ENCODE results near the gene GPR150.
"Not testable (repeated sequence)": the region's sequence is repeated elsewhere in the genome, so short reads cannot be mapped to it uniquely, and the experiment has no call there.

GPR150 gene

DNA sequence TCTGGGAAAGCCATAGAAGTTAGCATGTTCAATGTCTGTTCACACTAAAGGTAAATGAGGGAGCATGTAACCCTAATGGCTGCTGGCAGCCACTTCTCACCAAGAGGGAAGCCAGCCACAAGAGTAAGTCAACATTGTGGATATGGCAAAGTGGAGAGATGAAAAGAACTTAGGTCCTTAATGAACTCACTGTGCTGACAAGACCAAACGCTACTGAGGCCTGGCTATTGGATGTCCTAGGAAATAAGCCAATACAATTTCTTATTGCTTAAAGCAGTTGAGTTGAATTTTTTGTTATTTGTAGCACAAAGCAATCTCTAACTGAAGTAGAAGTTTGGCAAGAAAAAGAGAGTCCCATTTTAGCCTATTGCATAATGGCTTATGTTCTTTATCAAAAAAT lies 6.8 kb downstream of the GPR150 start:
- Histone ChIP-seq H3K9ac (ENCODE audit: low read depth, low read length) (no peak overlapping the region), H3K4me1 (ENCODE audit: insufficient read depth, low read length) (no peaks in the 10 kb centered on the region; the same call in 1 of the 2 replicates), H3K4me3 (ENCODE audit: low read length) (no peak overlapping the region), H3K9me3 (ENCODE audit: insufficient read depth, low read depth, low read length) (peaks cover 15% of the 10 kb centered on the region), H3K27me3 (ENCODE audit: insufficient read depth, low read length) (peaks cover 25% of the 10 kb centered on the region), H3K36me3 (ENCODE audit: insufficient read depth, low read depth, low read length) (no peaks in the 10 kb centered on the region), H3K27ac (ENCODE audit: low read length) (no peak overlapping the region)

DNA sequence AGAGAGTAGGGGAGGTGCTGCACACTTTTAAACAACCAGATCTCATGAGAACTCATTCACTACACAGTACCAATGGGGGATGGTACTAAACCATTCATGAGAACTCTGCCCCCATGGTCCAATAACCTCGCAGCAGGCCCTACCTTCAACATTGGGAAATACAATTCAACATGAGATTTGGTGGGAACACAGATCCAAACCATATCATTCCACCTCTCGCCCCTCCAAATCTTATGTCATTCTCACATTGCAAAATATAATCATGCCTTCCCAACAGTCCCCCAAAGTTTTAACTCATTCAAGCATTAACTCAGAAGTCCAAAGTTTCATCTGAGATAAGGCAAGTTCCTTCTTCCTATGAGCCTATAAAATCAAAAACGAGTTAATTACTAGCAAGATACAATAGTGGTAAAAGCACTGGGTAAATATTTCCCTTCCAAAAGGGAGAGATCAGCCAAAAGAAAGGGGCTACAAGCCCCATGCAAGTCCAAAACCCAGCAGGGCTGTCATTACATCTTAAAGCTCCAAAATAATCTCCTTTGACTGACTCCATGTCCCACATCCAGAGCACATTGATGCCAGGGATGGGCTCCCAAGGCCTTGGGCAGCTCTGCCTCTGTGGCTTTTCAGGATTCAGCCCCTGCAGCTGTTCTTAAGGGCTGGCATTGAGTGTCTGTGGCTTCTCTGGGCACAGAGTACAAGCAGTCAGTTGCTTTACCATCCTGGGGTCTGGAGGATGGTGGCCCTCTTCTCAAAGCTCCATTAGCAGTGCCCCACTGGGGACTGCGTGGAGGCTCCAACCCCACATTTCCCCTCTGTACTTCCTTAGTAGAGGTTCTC lies 8.3 kb downstream of the GPR150 start:
- Histone ChIP-seq H3K27me3 (ENCODE audit: insufficient read depth, low read length) (peaks cover 10% of the 10 kb centered on the region), H3K4me3 (ENCODE audit: low read length) (no peak overlapping the region), H3K27ac (ENCODE audit: low read length) (no peak overlapping the region), H3K9ac (ENCODE audit: low read depth, low read length) (no peak overlapping the region), H3K9me3 (ENCODE audit: insufficient read depth, low read depth, low read length) (peaks cover 15% of the 10 kb centered on the region), H3K36me3 (ENCODE audit: insufficient read depth, low read depth, low read length) (no peaks in the 10 kb centered on the region), H3K4me1 (ENCODE audit: insufficient read depth, low read length) (no peaks in the 10 kb centered on the region)

DNA sequence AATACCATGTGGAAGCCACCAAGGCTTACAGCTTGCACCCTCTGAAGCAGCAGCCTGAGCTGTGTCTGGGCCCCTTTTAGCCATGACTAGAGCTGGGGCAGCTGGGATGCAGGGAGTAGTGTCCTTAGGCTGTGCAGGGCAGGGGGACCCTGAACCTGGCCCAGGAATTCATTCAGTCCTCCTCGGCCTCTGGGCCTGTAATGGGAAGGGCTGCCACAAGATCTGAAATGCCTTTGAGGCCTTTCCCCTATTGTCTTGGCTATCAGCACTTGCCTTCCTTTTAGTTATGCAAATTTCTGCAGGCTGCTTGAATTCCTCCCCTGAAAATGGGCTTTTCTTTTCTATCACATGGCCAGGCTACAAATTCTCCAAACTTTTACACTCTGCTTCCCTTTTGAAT lies 9.0 kb downstream of the GPR150 start:
- H3K9ac ChIP-seq (ENCODE audit: low read depth, low read length) = no peak overlapping the region
- H3K4me1 ChIP-seq (ENCODE audit: insufficient read depth, low read length) = no peaks in the 10 kb centered on the region
- peaks cover 3% of the 10 kb centered on the region for H3K27me3 ChIP-seq (ENCODE audit: insufficient read depth, low read length)
- peaks cover 15% of the 10 kb centered on the region for H3K9me3 ChIP-seq (ENCODE audit: insufficient read depth, low read depth, low read length)
- H3K36me3 ChIP-seq (ENCODE audit: insufficient read depth, low read depth, low read length) = no peaks in the 10 kb centered on the region
- H3K4me3 ChIP-seq (ENCODE audit: low read length) = no peak overlapping the region
- H3K27ac ChIP-seq (ENCODE audit: low read length) = no peak overlapping the region

DNA sequence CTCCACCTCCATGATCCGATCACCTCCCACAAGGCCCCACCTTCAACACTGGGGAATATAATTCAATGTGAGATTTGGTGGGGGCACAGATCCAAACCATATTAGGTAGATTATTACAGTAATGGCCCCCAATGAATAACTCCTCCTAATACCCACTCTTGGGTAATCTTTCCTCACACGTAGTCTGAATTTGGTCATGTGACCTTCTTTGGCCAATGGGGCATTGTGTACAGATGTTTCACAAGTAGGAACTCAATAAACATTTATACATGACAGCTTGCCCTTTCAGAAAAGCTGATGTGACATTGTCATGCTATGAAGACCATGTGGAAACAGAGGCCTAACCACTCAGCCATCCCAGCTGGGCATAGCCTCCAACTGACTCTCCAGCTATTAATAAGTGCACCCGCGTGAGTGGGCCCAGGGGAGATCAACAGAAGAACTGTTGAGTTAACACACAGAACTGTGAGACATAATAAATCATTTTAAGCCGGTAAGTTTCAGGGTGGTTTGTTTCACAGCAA lies 10.6 kb downstream of the GPR150 start:
- H3K4me3 ChIP-seq (ENCODE audit: low read length) = no peak overlapping the region
- no peak overlapping the region for H3K27ac ChIP-seq (ENCODE audit: low read length)
- no peaks in the 10 kb centered on the region for H3K4me1 ChIP-seq (ENCODE audit: insufficient read depth, low read length)

DNA sequence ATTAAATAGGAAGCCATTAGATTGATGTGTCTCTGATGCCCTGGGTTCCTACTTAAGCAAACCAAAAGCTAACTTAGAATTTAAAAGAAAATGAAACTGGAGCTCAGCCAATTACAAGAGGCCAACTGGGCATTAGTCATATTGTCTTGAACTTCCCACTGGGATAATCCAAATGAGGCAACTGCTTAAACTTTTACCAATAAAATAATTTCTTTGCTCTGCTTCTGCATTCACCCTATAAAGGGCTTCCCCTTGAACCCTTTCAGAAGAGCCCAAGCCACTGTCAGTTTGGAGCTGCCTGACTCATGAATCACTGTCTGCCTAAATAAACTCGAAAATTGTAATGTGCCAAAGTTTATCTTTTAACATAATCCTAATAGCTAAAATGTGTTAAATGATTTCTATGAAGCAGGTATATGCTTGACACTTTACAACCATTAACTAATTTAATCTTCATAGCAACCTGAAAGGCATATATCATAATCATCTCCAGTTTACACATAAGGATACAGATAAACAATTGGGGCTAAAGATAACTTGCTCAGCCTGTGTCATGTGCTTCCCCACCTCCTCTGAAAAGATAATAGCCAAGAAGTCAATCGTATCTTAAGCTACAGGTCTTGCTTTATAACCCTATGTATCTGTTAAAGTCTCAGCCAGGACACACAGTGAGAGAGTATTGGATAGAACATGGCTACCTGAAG lies 11.5 kb downstream of the GPR150 start:
- Histone ChIP-seq H3K4me3 (ENCODE audit: low read length) (no peak overlapping the region), H3K27ac (ENCODE audit: low read length) (no peak overlapping the region), H3K9me3 (ENCODE audit: insufficient read depth, low read depth, low read length) (peaks cover 15% of the 10 kb centered on the region), H3K36me3 (ENCODE audit: insufficient read depth, low read depth, low read length) (no peaks in the 10 kb centered on the region), H3K9ac (ENCODE audit: low read depth, low read length) (no peak overlapping the region), H3K27me3 (ENCODE audit: insufficient read depth, low read length) (no peaks in the 10 kb centered on the region), H3K4me1 (ENCODE audit: insufficient read depth, low read length) (no peaks in the 10 kb centered on the region)

More for the DNA sequence above, 10.6 kb downstream of the GPR150 start:
- Histone ChIP-seq H3K9me3 (ENCODE audit: insufficient read depth, low read depth, low read length) (peaks cover 15% of the 10 kb centered on the region), H3K27me3 (ENCODE audit: insufficient read depth, low read length) (no peaks in the 10 kb centered on the region), H3K9ac (ENCODE audit: low read depth, low read length) (no peak overlapping the region), H3K36me3 (ENCODE audit: insufficient read depth, low read depth, low read length) (no peaks in the 10 kb centered on the region)

DNA sequence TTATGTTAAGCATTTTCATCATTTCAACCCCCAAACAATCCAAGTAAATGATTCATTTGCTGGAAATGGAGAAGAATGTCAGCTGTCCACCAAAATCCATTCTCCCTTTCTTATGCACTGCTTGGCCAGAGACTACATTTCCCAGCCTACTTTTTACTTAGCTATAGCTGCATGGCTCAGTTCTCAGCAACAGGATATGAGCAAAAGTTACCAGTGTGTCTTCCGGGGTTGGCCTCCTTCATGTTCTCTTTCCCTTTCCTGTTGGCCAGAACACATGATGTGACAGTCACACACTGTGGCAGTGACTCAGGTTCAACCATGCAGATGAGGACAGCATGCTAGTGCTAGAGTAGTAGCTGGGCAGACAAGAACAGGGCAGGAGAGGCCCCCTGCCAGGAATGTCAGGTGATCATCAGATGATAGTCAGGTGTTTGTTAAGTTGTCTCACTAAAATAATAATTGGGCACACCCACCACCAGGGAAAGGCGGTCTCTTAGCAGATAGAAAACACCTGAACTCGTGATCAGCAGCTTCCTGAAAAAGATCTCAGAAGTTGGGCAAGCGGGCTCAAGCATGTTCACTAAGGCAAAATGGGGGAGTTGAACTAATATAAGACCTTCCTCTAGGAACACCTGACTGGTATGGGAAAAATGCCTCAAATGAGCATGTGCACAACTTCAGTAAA lies 12.2 kb downstream of the GPR150 start:
- Histone ChIP-seq H3K9ac (ENCODE audit: low read depth, low read length) (no peak overlapping the region), H3K4me3 (ENCODE audit: low read length) (no peak overlapping the region), H3K27me3 (ENCODE audit: insufficient read depth, low read length) (no peaks in the 10 kb centered on the region), H3K4me1 (ENCODE audit: insufficient read depth, low read length) (no peaks in the 10 kb centered on the region), H3K27ac (ENCODE audit: low read length) (no peak overlapping the region), H3K9me3 (ENCODE audit: insufficient read depth, low read depth, low read length) (peaks cover 15% of the 10 kb centered on the region), H3K36me3 (ENCODE audit: insufficient read depth, low read depth, low read length) (no peaks in the 10 kb centered on the region)

DNA sequence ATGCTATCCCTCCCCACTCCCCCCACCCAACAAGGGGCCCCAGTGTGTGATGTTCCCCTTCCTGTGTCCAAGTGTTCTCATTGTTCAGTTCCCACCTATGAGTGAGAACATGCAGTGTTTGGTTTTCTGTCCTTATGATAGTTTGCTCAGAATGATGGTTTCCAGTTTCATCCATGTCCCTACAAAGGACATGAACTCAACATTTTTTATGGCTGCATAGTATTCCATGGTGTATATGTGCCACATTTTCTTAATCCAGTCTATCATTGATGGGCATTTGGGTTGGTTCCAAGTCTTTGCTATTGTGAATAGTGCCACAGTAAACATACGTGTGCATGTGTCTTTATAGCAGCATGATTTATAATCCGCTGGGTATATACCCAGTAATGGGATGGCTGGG lies 13.1 kb downstream of the GPR150 start:
- H3K36me3 ChIP-seq (ENCODE audit: insufficient read depth, low read depth, low read length) = not testable (repeated sequence)

DNA sequence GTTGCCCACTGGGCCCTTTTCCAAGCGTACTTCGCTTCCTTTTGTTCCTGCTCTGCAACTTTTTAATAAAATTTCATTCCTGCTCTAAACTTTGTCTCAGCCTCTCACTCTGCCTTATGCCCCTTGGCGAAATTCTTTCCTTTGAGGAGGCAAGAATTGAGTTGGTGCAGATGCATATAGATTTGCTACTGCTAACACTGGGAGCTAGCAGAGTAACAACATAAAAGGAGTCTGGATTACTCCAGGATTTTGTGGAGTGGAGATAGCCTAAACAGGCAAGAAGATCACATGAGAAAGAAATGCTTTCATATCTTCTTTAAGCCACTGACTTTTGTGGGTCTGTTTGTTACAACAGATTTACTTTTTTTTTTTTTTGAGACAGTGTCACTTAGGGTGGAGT lies 13.8 kb downstream of the GPR150 start:
- Histone ChIP-seq H3K4me1 (ENCODE audit: insufficient read depth, low read length) (no peaks in the 10 kb centered on the region), H3K4me3 (ENCODE audit: low read length) (no peak overlapping the region), H3K27ac (ENCODE audit: low read length) (no peak overlapping the region), H3K36me3 (ENCODE audit: insufficient read depth, low read depth, low read length) (no peaks in the 10 kb centered on the region), H3K27me3 (ENCODE audit: insufficient read depth, low read length) (no peaks in the 10 kb centered on the region), H3K9me3 (ENCODE audit: insufficient read depth, low read depth, low read length) (peaks cover 10% of the 10 kb centered on the region), H3K9ac (ENCODE audit: low read depth, low read length) (no peak overlapping the region)

More for the DNA sequence above, 13.1 kb downstream of the GPR150 start:
- not testable (repeated sequence) for H3K27me3 ChIP-seq (ENCODE audit: insufficient read depth, low read length); H3K27ac ChIP-seq (ENCODE audit: low read length); H3K9ac ChIP-seq (ENCODE audit: low read depth, low read length); H3K4me1 ChIP-seq (ENCODE audit: insufficient read depth, low read length); H3K4me3 ChIP-seq (ENCODE audit: low read length)
- peaks cover 15% of the 10 kb centered on the region for H3K9me3 ChIP-seq (ENCODE audit: insufficient read depth, low read depth, low read length)

DNA sequence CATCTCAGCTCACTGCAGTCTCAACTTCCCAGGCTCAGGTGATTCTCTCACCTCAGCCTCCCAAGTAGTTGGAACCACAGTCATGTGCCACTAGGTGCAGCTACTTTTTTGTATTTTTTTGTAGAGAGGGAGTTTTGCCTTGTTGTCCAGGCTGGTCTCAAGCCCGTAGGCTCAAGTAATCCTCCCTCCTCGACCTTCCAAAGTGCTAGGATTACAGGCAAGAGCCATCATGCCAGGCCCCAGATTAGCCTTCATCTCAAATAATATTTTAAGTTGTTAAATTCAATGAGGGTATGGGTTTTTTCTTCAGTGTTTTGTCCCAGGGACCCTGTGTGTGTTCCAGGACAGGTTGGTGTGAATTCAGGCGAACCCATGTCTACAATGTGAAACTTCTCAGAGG lies 14.2 kb downstream of the GPR150 start:
- no peaks in the 10 kb centered on the region for H3K4me1 ChIP-seq (ENCODE audit: insufficient read depth, low read length)
- H3K9ac ChIP-seq (ENCODE audit: low read depth, low read length) = no peak overlapping the region
- H3K4me3 ChIP-seq (ENCODE audit: low read length) = no peak overlapping the region
- no peaks in the 10 kb centered on the region for H3K36me3 ChIP-seq (ENCODE audit: insufficient read depth, low read depth, low read length)
- no peaks in the 10 kb centered on the region for H3K27me3 ChIP-seq (ENCODE audit: insufficient read depth, low read length)
- peaks cover 5% of the 10 kb centered on the region for H3K9me3 ChIP-seq (ENCODE audit: insufficient read depth, low read depth, low read length)
- no peak overlapping the region for H3K27ac ChIP-seq (ENCODE audit: low read length)

DNA sequence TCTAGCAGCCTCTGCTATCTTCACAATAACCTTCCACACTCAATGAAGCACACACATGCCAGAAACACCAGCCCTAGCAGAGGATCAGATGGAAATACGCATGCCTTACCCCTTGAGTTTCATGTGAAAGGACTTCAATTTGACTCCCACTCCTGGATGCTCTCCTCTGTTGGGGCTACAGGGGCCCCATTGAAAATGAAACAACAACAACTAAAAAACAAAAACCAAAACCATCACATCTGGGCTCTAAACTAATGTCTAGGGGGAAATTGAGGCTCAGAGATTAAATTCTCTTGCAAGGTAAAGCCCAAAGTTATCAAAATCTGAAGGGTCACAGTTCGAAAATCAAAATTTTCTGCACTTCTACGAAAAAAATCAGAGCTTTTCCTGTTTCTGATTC lies 18.7 kb downstream of the GPR150 start:
- Histone ChIP-seq H3K27me3 (ENCODE audit: insufficient read depth, low read length) (no peaks in the 10 kb centered on the region), H3K9me3 (ENCODE audit: insufficient read depth, low read depth, low read length) (no peaks in the 10 kb centered on the region), H3K27ac (ENCODE audit: low read length) (no peak overlapping the region), H3K4me3 (ENCODE audit: low read length) (no peak overlapping the region), H3K4me1 (ENCODE audit: insufficient read depth, low read length) (no peaks in the 10 kb centered on the region), H3K36me3 (ENCODE audit: insufficient read depth, low read depth, low read length) (no peaks in the 10 kb centered on the region), H3K9ac (ENCODE audit: low read depth, low read length) (no peak overlapping the region)

DNA sequence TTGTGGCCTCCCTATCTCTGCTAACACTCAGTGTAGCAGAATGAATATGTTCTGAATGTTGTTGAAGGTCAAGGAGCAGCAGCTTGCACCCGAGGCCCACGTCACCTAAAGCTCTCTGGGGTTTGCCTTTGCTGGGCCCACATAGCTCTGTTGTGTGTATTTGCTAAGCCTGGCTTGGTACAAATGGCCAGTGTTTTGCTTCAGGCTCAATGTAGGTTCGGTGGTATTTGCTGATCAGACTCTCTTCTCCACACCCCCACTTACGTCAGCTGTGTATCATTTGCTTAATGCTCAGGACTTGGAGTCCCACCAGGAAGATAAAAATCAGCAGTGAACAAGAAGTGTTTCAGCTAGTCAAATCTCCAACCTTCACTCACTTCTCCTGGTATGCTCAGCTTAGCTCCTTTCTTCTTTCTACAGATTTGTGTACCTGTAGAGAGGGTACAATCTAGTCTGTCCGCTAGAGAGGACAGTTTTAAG lies 21.9 kb downstream of the GPR150 start:
- H3K9me3 ChIP-seq (ENCODE audit: insufficient read depth, low read depth, low read length) = no peaks in the 10 kb centered on the region
- no peak overlapping the region for H3K4me3 ChIP-seq (ENCODE audit: low read length)
- H3K9ac ChIP-seq (ENCODE audit: low read depth, low read length) = no peak overlapping the region
- no peaks in the 10 kb centered on the region for H3K4me1 ChIP-seq (ENCODE audit: insufficient read depth, low read length)
- no peaks in the 10 kb centered on the region for H3K36me3 ChIP-seq (ENCODE audit: insufficient read depth, low read depth, low read length)
- no peaks in the 10 kb centered on the region for H3K27me3 ChIP-seq (ENCODE audit: insufficient read depth, low read length)
- no peak overlapping the region for H3K27ac ChIP-seq (ENCODE audit: low read length)
